HG03460 (cell line): Measurements from ENCODE around the gene CENPP.

Source experiments
- ATAC-seq: cut with Tn5 transposase; IDR thresholded peaks from one replicate; pipeline ENCODE4 v1.9.1; 2021; ENCODE audit not compliant: unreplicated experiment

Gene CENPP

DNA sequence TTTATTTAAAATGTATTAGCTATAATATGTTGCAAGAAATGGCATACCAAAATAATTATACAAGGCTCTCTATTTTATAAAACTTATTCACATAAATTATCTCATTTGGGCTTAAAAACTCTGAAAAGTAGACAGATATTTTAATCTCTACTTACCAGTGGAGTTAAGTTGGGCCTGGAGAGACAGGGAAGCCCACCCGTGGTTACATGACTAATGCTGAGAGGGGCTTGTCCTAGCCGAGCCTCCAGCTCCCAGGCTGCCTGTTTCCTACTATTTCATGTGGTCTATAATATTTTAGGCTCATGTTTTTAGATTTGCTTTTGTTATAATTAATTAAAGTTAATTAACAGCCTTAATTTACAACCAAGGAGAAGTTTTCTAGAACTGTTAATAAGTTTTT, 177.4 kb downstream of the CENPP start:
- no peak for ATAC-seq

- no peak for ATAC-seq
Measured at GRCh38 chr9:92504881-92505280, 179.1 kb downstream of the CENPP start.

- ATAC-seq: no peak
Measured at GRCh38 chr9:92506184-92506857, 180.6 kb downstream of the CENPP start.

DNA sequence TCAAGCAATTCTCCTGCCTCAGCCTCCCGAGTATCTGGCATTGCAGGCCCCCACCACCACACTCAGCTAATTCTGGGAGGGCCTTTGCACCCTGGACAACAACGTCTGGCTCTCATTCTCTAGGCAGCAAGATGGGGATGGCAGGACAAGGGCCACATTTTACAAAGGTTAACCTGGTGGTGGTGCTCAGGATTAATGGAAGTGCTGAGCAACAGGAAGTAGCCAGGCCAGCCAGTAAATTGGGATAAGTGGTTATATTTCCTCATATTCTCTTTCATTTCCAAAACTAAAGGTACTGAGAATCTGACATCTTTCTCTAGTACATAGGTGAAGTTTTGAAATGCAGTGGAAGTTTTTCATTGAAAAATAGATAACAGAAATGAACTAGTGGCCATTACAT, 181.3 kb downstream of the CENPP start:
- no peak for ATAC-seq

- ATAC-seq: no peak
Measured at GRCh38 chr9:92507496-92507895, 181.7 kb downstream of the CENPP start.

- no peak for ATAC-seq
Measured at GRCh38 chr9:92508018-92508820, 182.5 kb downstream of the CENPP start.

- ATAC-seq: no peak
Measured at GRCh38 chr9:92509050-92509449, 183.3 kb downstream of the CENPP start.

- no peak for ATAC-seq
Measured at GRCh38 chr9:92510747-92511146, 185.0 kb downstream of the CENPP start.

- ATAC-seq: no peak
Measured at GRCh38 chr9:92512622-92513021, 186.9 kb downstream of the CENPP start.

GRCh38 chr9:92513349-92513748, 187.6 kb downstream of the CENPP start:
- no peak for ATAC-seq

- ATAC-seq: no peak
Measured at GRCh38 chr9:92514635-92515034, 188.9 kb downstream of the CENPP start.

- no peak for ATAC-seq
Measured at GRCh38 chr9:92516521-92516920, 190.8 kb downstream of the CENPP start.

DNA sequence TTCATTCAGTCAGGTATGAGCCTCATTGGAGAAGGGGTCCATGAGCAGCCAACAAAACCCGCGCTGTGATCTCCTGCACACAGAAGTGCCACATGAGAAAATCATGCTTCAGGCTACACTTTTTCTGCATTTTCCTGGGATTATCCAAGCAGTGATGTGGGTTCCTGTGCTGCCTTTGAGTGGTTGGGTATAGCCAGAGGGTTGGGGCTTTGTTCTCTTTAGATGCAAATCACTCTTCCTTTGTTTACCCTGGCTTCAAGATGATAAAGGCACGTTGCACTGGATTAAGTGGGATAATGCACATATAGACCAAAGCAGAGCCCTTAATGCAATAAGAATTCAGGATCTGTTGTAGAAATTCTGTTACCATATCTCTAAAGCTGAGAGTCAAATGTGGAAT, 191.3 kb downstream of the CENPP start:
- no peak for ATAC-seq

DNA sequence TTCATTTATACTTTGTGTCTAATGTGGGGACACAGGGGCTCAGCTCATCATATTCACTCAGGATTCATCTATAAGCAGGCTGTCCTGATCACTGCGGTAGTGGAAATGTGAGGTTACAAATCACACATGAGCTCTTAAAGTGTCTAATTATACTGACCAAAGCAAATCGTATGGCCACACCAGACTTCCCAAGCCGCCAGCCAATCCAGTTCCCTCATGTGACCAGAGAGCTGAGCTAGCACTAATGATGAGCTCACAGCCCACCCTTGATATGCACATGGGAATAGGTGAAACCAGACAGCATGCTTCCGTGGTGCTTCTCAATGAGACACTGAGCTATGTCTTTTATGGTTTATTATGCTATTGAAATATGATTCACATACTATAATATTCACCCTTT, 192.4 kb downstream of the CENPP start:
- no peak for ATAC-seq

DNA sequence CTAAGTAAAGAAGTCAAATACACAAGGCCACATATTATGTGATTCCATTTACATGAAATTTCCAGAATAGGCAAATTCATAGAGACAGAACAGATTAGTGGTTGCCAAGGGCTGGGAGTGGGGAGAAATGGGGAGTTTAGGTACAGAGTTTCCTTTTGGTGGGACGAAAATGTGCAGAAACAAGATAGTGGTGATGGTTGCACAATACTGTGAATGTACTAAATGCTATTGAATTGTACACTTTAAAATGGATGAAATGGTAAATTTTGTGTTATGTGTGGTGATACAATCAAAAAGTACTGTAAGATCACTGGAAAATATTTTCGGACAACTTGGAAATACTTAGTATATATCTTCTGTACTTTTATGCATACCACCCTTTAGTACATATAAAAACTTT, 195.1 kb downstream of the CENPP start:
- ATAC-seq: no peak

- no peak for ATAC-seq
Measured at GRCh38 chr9:92522983-92523970, 197.5 kb downstream of the CENPP start.

GRCh38 chr9:92524881-92525280, 199.1 kb downstream of the CENPP start:
- no peak for ATAC-seq

- no peak for ATAC-seq
Measured at GRCh38 chr9:92525306-92525705, 199.6 kb downstream of the CENPP start.

- ATAC-seq: no peak
Measured at GRCh38 chr9:92527291-92527828, 201.6 kb downstream of the CENPP start.

- ATAC-seq: no peak
Measured at GRCh38 chr9:92527832-92528521, 202.2 kb downstream of the CENPP start.

- no peak for ATAC-seq
Measured at GRCh38 chr9:92528522-92528849, 202.7 kb downstream of the CENPP start.
